ENCODE results near the gene VAMP4. TPM values are rescaled to one million over a fixed set of nuclear protein-coding genes. Genes with fewer than 3 reads are reported as not detected.

Gene VAMP4
- total RNA-seq, 1 donor from 2014 or later: 7.4 TPM

DNA sequence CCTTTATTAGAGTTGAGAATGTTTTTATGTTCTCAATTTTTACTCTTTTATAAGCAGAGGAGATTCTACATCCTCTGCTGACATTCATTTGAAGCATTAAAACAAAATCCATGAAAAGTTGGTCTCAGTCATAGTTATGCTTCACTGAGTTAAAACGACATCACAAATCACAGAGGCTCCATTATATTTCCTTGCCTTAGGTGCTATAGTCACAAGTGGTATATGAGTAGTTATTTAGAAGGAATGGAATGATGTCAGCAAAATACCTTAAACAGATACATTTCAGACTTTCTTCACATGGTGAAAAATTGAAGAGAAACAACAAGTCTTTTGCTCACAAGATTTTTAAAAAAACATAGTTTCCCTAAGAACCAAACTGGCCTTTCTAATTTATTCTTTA, 27.9 kb upstream of the VAMP4 start:
- Mint-ChIP-seq H3K27me3 (ENCODE audit: low read depth, unreplicated experiment) (no peaks in the 10 kb centered on the region), H3K9me3 (ENCODE audit: unreplicated experiment) (no peaks in the 10 kb centered on the region), H3K36me3 (ENCODE audit: low read depth, unreplicated experiment) (no peaks in the 10 kb centered on the region), H3K4me1 (ENCODE audit: low read depth, unreplicated experiment) (no peaks in the 10 kb centered on the region), H3K4me3 (ENCODE audit: unreplicated experiment) (no peak overlapping the region), H3K27ac (ENCODE audit: unreplicated experiment) (no peak overlapping the region)
- Histone ChIP-seq H4K20me1 (ENCODE audit: insufficient read depth, low read length) (no peaks in the 10 kb centered on the region), H2AFZ (ENCODE audit: low read depth, low read length) (no peak overlapping the region), H3K4me1 (ENCODE audit: insufficient read depth, low read length) (no peaks in the 10 kb centered on the region), H3K27ac (ENCODE audit: low read depth, low read length) (no peak overlapping the region), H3K4me3 (ENCODE audit: insufficient read depth, low read depth, low read length) (no peak overlapping the region), H3K4me2 (ENCODE audit: low read length) (no peak overlapping the region), H3K79me2 (ENCODE audit: insufficient read depth, low read length) (no peaks in the 10 kb centered on the region), H3K27me3 (ENCODE audit: insufficient read depth, low read length) (peaks cover 6% of the 10 kb centered on the region), H3K9me3 (ENCODE audit: insufficient read depth, low read depth, low read length) (no peaks in the 10 kb centered on the region), H3K36me3 (ENCODE audit: insufficient read depth, low read length) (no peaks in the 10 kb centered on the region), H3K9ac (ENCODE audit: low read length) (no peak overlapping the region)
- DNase-seq (ENCODE audit: low read depth) (no peak), FAIRE-seq (no peak)
- TF ChIP-seq CTCF (IDR thresholded peaks at IDR 0.05; ENCODE audit: insufficient read depth, low read depth, low read length) (no peak), EZH2 (IDR thresholded peaks at IDR 0.05; ENCODE audit: insufficient read depth, low read length) (no peak)

- H3K79me2 ChIP-seq (ENCODE audit: insufficient read depth, low read length): no peaks in the 10 kb centered on the region
- DNase-seq (ENCODE audit: low read depth): no peak
- no peak overlapping the region for H3K4me3 ChIP-seq (ENCODE audit: insufficient read depth, low read depth, low read length)
- no peaks in the 10 kb centered on the region for H4K20me1 ChIP-seq (ENCODE audit: insufficient read depth, low read length)
- Mint-ChIP-seq H3K27me3 (ENCODE audit: low read depth, unreplicated experiment) (no peaks in the 10 kb centered on the region), H3K36me3 (ENCODE audit: low read depth, unreplicated experiment) (no peaks in the 10 kb centered on the region), H3K4me3 (ENCODE audit: unreplicated experiment) (no peak overlapping the region), H3K9me3 (ENCODE audit: unreplicated experiment) (no peaks in the 10 kb centered on the region), H3K27ac (ENCODE audit: unreplicated experiment) (no peak overlapping the region), H3K4me1 (ENCODE audit: low read depth, unreplicated experiment) (no peaks in the 10 kb centered on the region)
- no peaks in the 10 kb centered on the region for H3K9me3 ChIP-seq (ENCODE audit: insufficient read depth, low read depth, low read length)
- TF ChIP-seq EZH2 (IDR thresholded peaks at IDR 0.05; ENCODE audit: insufficient read depth, low read length) (no peak), CTCF (IDR thresholded peaks at IDR 0.05; ENCODE audit: insufficient read depth, low read depth, low read length) (no peak)
- H3K9ac ChIP-seq (ENCODE audit: low read length): no peak overlapping the region
- no peaks in the 10 kb centered on the region for H3K36me3 ChIP-seq (ENCODE audit: insufficient read depth, low read length)
- no peak overlapping the region for H2AFZ ChIP-seq (ENCODE audit: low read depth, low read length)
- no peak for FAIRE-seq
- H3K4me2 ChIP-seq (ENCODE audit: low read length): no peak overlapping the region
- no peak overlapping the region for H3K27ac ChIP-seq (ENCODE audit: low read depth, low read length)
- peaks cover 6% of the 10 kb centered on the region for H3K27me3 ChIP-seq (ENCODE audit: insufficient read depth, low read length)
- no peaks in the 10 kb centered on the region for H3K4me1 ChIP-seq (ENCODE audit: insufficient read depth, low read length)
These were observed 27.3 kb upstream of the VAMP4 start for GRCh38 chr1:171769171-171769570.

DNA sequence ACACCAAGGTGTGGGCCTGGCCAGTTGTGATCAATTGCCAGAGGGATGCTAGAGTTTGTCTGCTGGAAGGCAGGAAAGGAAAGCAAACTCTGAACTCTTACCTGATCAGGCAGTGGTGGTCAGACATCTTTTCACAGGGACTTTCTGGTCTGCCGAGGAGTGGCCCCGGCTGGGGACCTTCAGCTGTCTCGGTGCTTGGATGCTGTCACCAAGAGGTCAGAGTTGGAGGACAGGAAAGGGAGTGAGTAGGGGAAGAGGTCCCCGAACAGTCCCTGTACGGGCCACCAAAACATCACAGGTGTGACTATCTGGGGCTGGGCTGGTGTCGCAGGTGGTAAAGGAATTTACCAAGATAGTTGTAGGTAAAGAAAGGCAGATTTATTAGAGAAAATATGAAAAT, 21.9 kb upstream of the VAMP4 start:
- Histone ChIP-seq H3K4me1 (ENCODE audit: insufficient read depth, low read length) (no peaks in the 10 kb centered on the region), H3K4me3 (ENCODE audit: insufficient read depth, low read depth, low read length) (no peak overlapping the region), H3K79me2 (ENCODE audit: insufficient read depth, low read length) (no peaks in the 10 kb centered on the region), H3K27ac (ENCODE audit: low read depth, low read length) (no peak overlapping the region), H3K9ac (ENCODE audit: low read length) (no peak overlapping the region), H4K20me1 (ENCODE audit: insufficient read depth, low read length) (no peaks in the 10 kb centered on the region), H3K27me3 (ENCODE audit: insufficient read depth, low read length) (peaks cover 3% of the 10 kb centered on the region), H3K9me3 (ENCODE audit: insufficient read depth, low read depth, low read length) (no peaks in the 10 kb centered on the region), H2AFZ (ENCODE audit: low read depth, low read length) (no peak overlapping the region), H3K36me3 (ENCODE audit: insufficient read depth, low read length) (no peaks in the 10 kb centered on the region), H3K4me2 (ENCODE audit: low read length) (no peak overlapping the region)
- FAIRE-seq: no peak
- Mint-ChIP-seq H3K4me3 (ENCODE audit: unreplicated experiment) (no peak overlapping the region), H3K27ac (ENCODE audit: unreplicated experiment) (no peak overlapping the region), H3K27me3 (ENCODE audit: low read depth, unreplicated experiment) (no peaks in the 10 kb centered on the region), H3K4me1 (ENCODE audit: low read depth, unreplicated experiment) (no peaks in the 10 kb centered on the region), H3K9me3 (ENCODE audit: unreplicated experiment) (no peaks in the 10 kb centered on the region), H3K36me3 (ENCODE audit: low read depth, unreplicated experiment) (peaks cover 2% of the 10 kb centered on the region)
- no peak for DNase-seq (ENCODE audit: low read depth)
- TF ChIP-seq CTCF (IDR thresholded peaks at IDR 0.05; ENCODE audit: insufficient read depth, low read depth, low read length) (no peak), EZH2 (IDR thresholded peaks at IDR 0.05; ENCODE audit: insufficient read depth, low read length) (no peak)
